Astrocyte (in vitro differentiated cells and primary cell): ENCODE measurements around the gene AKAP8. TPM values are rescaled to one million over a fixed set of nuclear protein-coding genes. Genes with fewer than 3 reads are reported as not detected.
A peak's percentile ranks its signal among the peaks of the same experiment; 100 is the strongest.

ENCODE experiments used
- DNase-seq: peaks from one replicate; pipeline ENCODE4 v3.0.0-alpha.2; 2010; ENCODE audit warnings: low read depth
- FAIRE-seq: peaks from 2 replicates; lab custom pipeline; 2011; peaks lifted over from hg19 to GRCh38; lab: Jason Lieb, UNC
- H2AFZ ChIP-seq: 2 replicates; pipeline ENCODE4 v1.6.0; 2012; ENCODE audit warnings: low read depth, low read length, inconsistent platforms
- H3K27ac ChIP-seq: 2 replicates; pipeline ENCODE4 v1.5.1; 2011; ENCODE audit warnings: low read depth, low read length, inconsistent platforms
- H3K27me3 ChIP-seq: 2 replicates; pipeline ENCODE4 v1.6.0; 2011; ENCODE audit warnings: low read length, inconsistent platforms; ENCODE audit not compliant: insufficient read depth
- H3K36me3 ChIP-seq: 2 replicates; pipeline ENCODE4 v1.5.1; 2011; ENCODE audit warnings: low read length, inconsistent platforms; ENCODE audit not compliant: insufficient read depth
- H3K4me1 ChIP-seq: 2 replicates; pipeline ENCODE4 v1.5.1; 2011; ENCODE audit warnings: low read length, inconsistent platforms; ENCODE audit not compliant: insufficient read depth
- H3K4me2 ChIP-seq: 2 replicates; pipeline ENCODE4 v1.6.0; 2012; ENCODE audit warnings: low read length, inconsistent platforms
- H3K4me3 ChIP-seq: 2 replicates; pipeline ENCODE4 v1.5.1; 2011; ENCODE audit warnings: low read depth, mild to moderate bottlenecking, low read length, inconsistent platforms; ENCODE audit not compliant: insufficient read depth
- H3K79me2 ChIP-seq: 2 replicates; pipeline ENCODE4 v1.6.0; 2012; ENCODE audit warnings: mild to moderate bottlenecking, low read length, inconsistent platforms; ENCODE audit not compliant: insufficient read depth
- H3K9ac ChIP-seq: 2 replicates; pipeline ENCODE4 v1.6.0; 2012; ENCODE audit warnings: mild to moderate bottlenecking, low read length, inconsistent platforms
- H3K9me3 ChIP-seq: 2 replicates; pipeline ENCODE4 v1.5.1; 2012; ENCODE audit warnings: low read depth, mild to moderate bottlenecking, low read length, inconsistent platforms; ENCODE audit not compliant: insufficient read depth
- H4K20me1 ChIP-seq: 2 replicates; pipeline ENCODE4 v1.6.0; 2012; ENCODE audit warnings: low read length, inconsistent platforms; ENCODE audit not compliant: insufficient read depth
- H3K27ac Mint-ChIP-seq: one replicate; pipeline ENCODE4 v1.8.0; 2021; ENCODE audit warnings: mild to moderate bottlenecking, mixed read lengths; ENCODE audit not compliant: unreplicated experiment
- H3K27me3 Mint-ChIP-seq: one replicate; pipeline ENCODE4 v1.8.0; 2021; ENCODE audit warnings: low read depth, mixed read lengths; ENCODE audit not compliant: unreplicated experiment
- H3K36me3 Mint-ChIP-seq: one replicate; pipeline ENCODE4 v1.8.0; 2021; ENCODE audit warnings: low read depth, mixed read lengths; ENCODE audit not compliant: unreplicated experiment
- H3K4me1 Mint-ChIP-seq: one replicate; pipeline ENCODE4 v1.8.0; 2021; ENCODE audit warnings: low read depth, mixed read lengths; ENCODE audit not compliant: unreplicated experiment
- H3K4me3 Mint-ChIP-seq: one replicate; pipeline ENCODE4 v1.8.0; 2021; ENCODE audit warnings: mild to moderate bottlenecking, moderate library complexity, mixed read lengths; ENCODE audit not compliant: unreplicated experiment
- H3K9me3 Mint-ChIP-seq: one replicate; pipeline ENCODE4 v1.8.0; 2021; ENCODE audit warnings: mild to moderate bottlenecking, mixed read lengths; ENCODE audit not compliant: unreplicated experiment
- CTCF ChIP-seq: IDR thresholded peaks from 2 replicates; pipeline ENCODE4 v1.5.1; 2011; ENCODE audit warnings: low read depth, mild to moderate bottlenecking, inconsistent platforms, low read length, moderate library complexity; ENCODE audit not compliant: insufficient read depth
- EZH2 ChIP-seq: IDR thresholded peaks from 2 replicates; pipeline ENCODE4 v1.6.1; 2012; ENCODE audit warnings: mild to moderate bottlenecking, low read length, inconsistent platforms; ENCODE audit not compliant: insufficient read depth
- total RNA-seq: library from RNA; stranded (reverse); gene quantifications from 2 replicates; pipeline ENCODE4 v1.2.1, GENCODE V29; 2021

Gene AKAP8
- total RNA-seq, 1 donor from 2014 or later, result 40.1 TPM

- Mint-ChIP-seq H3K27me3 (no peaks in the 10 kb centered on the region), H3K36me3 (peaks cover 15% of the 10 kb centered on the region), H3K27ac (no peak overlapping the region), H3K4me1 (peaks cover 29% of the 10 kb centered on the region), H3K9me3 (peaks cover 3% of the 10 kb centered on the region), H3K4me3 (no peak overlapping the region)
- Histone ChIP-seq H3K4me3 (no peak overlapping the region), H3K79me2 (peaks cover 97% of the 10 kb centered on the region), H3K36me3 (no peaks in the 10 kb centered on the region), H3K27me3 (no peaks in the 10 kb centered on the region), H3K4me1 (peaks cover 19% of the 10 kb centered on the region), H2AFZ (no peak overlapping the region), H3K9ac (no peak overlapping the region), H4K20me1 (peaks cover 92% of the 10 kb centered on the region), H3K9me3 (peaks cover 2% of the 10 kb centered on the region), H3K4me2 (no peak overlapping the region), H3K27ac (no peak overlapping the region)
- no peak for TF ChIP-seq EZH2
- no peak for TF ChIP-seq CTCF
- FAIRE-seq, result no peak
- no peak for DNase-seq
These were observed 73.8 kb downstream of the AKAP8 start for GRCh38 chr19:15305582-15306334.

GRCh38 chr19:15304140-15304705, 75.4 kb downstream of the AKAP8 start:
- peak overlapping the region; percentile 41 for H3K4me2 ChIP-seq
- no peaks in the 10 kb centered on the region for H3K36me3 ChIP-seq
- TF ChIP-seq CTCF (no peak), EZH2 (no peak)
- peak overlapping the region; percentile 8 for H3K27ac ChIP-seq
- peaks cover 94% of the 10 kb centered on the region for H4K20me1 ChIP-seq
- no peaks in the 10 kb centered on the region for H3K27me3 ChIP-seq
- DNase-seq (no peak), FAIRE-seq (no peak)
- no peak overlapping the region for H3K27ac Mint-ChIP-seq
- H3K9me3 Mint-ChIP-seq, result peaks cover 3% of the 10 kb centered on the region
- no peak overlapping the region for H3K4me3 Mint-ChIP-seq
- peaks cover 17% of the 10 kb centered on the region for H3K36me3 Mint-ChIP-seq
- H3K4me1 Mint-ChIP-seq, result peaks cover 37% of the 10 kb centered on the region
- peaks cover 98% of the 10 kb centered on the region for H3K79me2 ChIP-seq
- H2AFZ ChIP-seq, result no peak overlapping the region
- peaks cover 32% of the 10 kb centered on the region for H3K4me1 ChIP-seq
- H3K27me3 Mint-ChIP-seq, result no peaks in the 10 kb centered on the region
- peaks cover 2% of the 10 kb centered on the region for H3K9me3 ChIP-seq
- peak overlapping the region; percentile 5 for H3K9ac ChIP-seq
- H3K4me3 ChIP-seq, result no peak overlapping the region

Other genes with a start within 250 kb of the AKAP8 start
- 162 and 219 TPM in 2 replicates for gene NOTCH3, start 178.8 kb downstream of the AKAP8 start, total RNA-seq
- gene EPHX3, start 147.3 kb downstream of the AKAP8 start, total RNA-seq, result 0.54 and 0.87 TPM in 2 replicates
- 116 and 128 TPM in 2 replicates for gene BRD4, start 47.2 kb downstream of the AKAP8 start, total RNA-seq
- 101 and 105 TPM in 2 replicates for gene AKAP8L, start 39.2 kb upstream of the AKAP8 start, total RNA-seq
- gene WIZ, start 70.2 kb upstream of the AKAP8 start, total RNA-seq, result 43.8 and 45.3 TPM in 2 replicates
- gene RASAL3, start 84.8 kb upstream of the AKAP8 start, total RNA-seq, result 0.14 TPM in 1 of 2 replicates, not detected in the other
- not detected in 2 replicates for gene PGLYRP2, start 99.7 kb upstream of the AKAP8 start, total RNA-seq
- not detected in 2 replicates for gene CYP4F22, start 128.7 kb upstream of the AKAP8 start, total RNA-seq
- not detected in 2 replicates for gene CYP4F8, start 235.4 kb upstream of the AKAP8 start, total RNA-seq